Fibroblast of skin of right biceps (primary cell): ENCODE results near the gene SLC24A4.

Experiments
- DNase-seq: peaks from one replicate; pipeline ENCODE4 v3.0.0-alpha.2; 2013

Gene SLC24A4

GRCh38 chr14:92460541-92460915 lies 137.6 kb downstream of the SLC24A4 start:
- no peak for DNase-seq

DNA sequence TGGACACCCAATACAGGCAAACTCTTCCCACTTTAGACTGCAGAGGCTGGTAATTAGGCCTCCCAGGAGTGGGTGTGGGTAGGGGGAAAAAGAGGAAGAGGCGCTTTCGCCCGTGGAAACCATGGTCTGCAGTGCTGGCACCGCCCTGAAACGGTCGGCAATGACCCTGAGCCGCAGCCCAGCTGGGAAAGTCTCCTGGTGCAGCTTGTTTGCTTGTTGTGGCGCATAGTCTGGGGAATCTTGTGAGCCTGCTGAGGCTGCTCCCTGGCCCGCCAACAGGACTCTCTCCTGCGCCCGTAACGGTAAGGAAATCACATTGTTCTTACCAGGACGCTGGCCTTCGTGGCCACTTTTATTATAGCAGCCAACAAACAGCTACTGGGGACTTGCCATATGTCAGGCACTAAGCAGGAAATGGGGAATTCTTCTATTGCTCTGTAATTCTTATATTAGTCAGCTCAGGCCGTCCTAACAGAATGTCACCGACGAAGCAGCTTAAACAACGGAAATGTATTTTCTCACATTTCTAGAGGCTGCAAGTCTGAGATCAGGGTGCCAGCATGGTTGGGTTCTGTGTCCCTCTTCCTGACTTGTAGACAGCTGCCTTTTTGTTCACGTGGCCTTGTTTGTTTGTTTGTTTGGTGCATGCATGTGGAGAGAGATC lies 138.1 kb downstream of the SLC24A4 start:
- peak; percentile 80 for DNase-seq

DNA sequence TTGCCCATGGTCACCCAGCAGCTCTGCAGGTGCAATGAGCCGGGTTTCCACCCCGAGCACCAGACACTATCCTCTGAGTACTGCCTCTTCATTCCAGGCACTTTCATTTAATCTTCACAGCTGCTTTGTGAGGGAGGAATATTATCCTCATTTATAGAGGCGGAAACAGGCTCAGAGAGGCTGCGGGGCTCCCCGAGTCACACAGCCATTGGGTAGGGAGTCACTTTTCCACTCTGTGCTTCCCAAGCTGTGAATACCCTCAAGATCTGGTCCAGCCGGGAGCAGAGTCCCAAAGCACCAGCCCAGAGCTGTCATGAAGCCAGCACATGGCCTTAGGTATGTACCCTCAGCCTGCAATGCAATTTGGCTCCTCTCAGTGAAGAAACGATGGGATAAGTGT lies 138.9 kb downstream of the SLC24A4 start:
- no peak for DNase-seq

DNA sequence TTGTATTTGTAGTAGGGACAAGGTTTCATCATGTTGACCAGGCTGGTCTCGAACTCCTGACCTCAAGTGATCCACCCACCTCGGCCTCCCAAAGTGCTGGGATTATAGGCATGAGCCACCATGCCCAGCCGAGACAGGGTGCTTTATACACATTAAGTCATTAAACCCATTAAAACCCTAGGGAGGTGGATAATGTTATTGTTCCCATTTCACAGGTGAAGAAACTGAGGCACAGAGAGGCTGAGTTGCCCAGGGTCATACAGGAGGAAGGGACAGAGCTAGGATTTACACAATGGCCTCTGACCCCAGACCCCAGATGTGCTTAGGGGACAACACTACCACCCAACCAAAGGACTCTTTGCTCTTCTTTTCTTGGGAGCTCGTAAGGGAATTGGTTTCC lies 139.6 kb downstream of the SLC24A4 start:
- DNase-seq = no peak

GRCh38 chr14:92463141-92463540 lies 140.2 kb downstream of the SLC24A4 start:
- no peak for DNase-seq

DNA sequence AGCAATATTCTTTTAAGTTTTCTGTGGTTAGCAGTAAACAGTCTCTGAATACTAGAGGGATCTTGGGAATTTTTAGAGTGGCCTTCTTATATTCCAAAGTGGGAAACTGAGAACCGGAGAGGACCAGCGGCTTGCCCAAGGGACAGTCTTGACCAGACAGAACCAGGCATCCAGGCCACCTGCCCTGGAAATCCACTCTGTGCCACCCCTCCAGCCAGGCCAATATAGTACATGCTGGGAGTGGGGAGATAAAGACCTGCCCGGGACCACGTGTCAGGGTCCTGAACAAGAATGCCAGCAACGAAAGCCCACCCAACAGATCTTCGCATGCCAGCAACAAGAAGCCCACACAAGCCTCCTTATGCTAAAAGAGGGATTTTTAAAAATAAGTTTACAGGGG lies 141.2 kb downstream of the SLC24A4 start:
- DNase-seq = no peak

- no peak for DNase-seq
These were observed 141.8 kb downstream of the SLC24A4 start for GRCh38 chr14:92464716-92465115.

GRCh38 chr14:92465353-92466055 lies 142.5 kb downstream of the SLC24A4 start:
- DNase-seq = no peak

GRCh38 chr14:92466059-92466458 lies 143.1 kb downstream of the SLC24A4 start:
- DNase-seq = no peak

DNA sequence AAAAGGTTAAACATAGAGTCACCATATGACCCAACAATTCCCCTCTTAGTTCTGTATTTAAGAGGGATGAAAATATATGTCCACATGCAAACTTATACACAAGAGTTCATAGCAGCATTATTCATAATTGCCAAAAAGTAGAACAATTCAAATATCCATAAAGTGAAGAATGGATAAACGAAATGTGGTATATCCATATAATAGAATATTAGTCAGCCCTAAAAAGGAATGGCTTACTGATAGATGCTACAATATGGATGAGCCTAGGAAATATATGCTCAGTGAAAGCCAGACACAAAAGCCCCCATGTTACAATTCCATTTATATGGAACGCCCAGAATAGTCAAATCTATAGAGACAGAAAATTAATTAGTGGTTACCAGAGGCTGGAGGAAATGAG lies 146.6 kb downstream of the SLC24A4 start:
- DNase-seq = no peak

- peak; percentile 90 for DNase-seq
These were observed 147.2 kb downstream of the SLC24A4 start for GRCh38 chr14:92470215-92470614.

GRCh38 chr14:92470811-92471210 lies 147.8 kb downstream of the SLC24A4 start:
- DNase-seq = no peak

- peak; percentile 89 for DNase-seq
These were observed 149.0 kb downstream of the SLC24A4 start for GRCh38 chr14:92471919-92472318.

- no peak for DNase-seq
These were observed 149.9 kb downstream of the SLC24A4 start for GRCh38 chr14:92472860-92473259.

- peak; percentile 76 for DNase-seq
These were observed 150.4 kb downstream of the SLC24A4 start for GRCh38 chr14:92473261-92473968.

DNA sequence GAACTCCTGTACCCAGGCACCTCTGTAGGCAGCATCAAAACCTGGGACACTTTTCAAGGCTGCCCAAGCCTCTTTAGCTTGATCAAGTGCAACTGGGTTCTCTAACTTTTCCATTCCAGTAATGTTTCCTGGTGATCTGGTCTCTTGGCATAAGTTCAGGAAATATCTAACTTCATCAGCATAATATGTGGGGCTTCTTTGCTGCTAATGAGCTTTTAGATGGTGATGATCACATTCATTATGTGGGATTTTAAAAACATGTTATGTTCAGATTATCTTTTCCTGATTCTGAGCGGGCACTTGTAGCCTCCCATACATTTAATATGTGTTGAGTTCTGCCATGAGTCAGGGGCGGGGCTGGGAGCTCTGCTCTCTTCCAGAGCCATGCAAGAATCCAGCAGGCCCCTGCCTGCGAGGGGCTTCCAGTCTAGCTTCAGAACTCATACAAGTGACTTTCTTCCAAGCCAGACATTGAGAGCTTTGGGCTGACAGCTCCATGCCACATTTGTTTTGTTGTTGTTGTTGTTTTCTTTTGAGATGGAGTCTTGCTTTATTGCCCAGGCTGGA lies 151.1 kb downstream of the SLC24A4 start:
- peak; percentile 66 for DNase-seq

DNA sequence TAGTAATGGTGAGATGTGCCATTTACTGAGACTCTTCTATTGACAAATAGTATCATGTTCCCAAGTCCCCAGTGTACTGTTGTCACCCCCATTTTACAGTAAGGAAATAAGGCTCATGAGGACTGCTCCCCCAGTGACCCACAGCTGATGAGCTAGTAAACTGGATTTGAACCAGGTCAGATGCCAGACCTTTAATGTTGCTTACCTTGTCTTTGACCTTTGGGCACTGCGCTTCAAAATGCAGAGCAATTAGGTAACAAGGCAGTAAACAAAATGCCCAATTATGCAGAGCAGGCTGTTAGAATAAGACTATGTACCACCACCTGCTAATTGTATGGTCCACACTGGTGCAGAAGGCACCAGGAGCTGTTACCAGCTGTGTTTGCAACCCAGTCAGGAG lies 152.1 kb downstream of the SLC24A4 start:
- no peak for DNase-seq

DNA sequence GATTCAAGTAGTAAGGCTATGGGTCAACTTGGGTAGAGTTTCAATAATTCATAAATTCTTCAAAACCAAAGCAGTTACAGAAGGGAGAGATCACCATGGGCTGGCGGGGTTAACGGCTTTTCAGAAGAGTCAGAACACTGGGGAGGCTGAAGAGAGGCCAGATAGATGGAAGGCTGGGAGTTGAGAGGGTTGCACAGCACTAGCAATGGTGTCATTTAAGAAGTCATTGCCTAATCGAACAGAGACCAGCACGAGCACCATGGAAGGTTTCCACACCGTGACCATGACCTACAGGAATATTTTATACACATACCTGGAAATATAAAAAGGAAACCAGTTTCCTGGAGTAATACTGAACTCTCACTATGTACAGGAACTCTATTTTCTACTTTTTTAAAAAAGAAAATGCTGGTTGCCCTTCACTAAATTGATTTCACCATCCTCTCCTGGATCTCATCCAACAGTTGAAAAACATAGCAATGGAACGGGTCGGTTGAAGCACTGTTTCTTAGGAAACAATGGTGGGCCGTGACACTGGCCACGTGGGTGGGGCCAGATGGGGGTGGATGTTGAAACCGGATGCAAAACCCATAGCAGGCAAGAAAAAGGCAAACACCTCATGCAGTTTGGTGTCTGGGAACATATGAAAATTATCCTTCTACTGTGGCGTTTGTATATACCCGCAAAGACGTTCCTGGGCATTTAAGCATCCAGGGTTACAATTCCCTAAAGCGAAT lies 152.7 kb downstream of the SLC24A4 start:
- peak; percentile 32 for DNase-seq

DNA sequence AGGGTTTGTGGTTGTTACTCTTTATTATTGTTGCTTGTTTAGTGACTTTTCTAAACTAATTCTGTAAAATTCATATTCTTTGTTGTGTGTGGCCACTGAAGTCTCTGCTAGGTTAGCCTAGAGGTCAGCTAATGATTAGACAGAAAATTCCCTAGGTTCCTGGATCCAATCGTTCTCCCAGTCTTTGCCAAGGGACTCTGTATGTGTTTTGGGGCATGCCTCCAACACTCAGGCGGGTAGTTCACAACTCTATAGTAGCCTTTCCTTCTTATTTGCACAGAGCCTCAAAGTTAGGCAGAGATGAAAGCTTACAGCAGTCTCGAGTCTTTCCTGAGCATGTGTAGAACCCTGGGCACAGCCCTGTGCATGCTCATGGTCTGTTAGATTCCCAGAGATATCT lies 157.9 kb downstream of the SLC24A4 start:
- DNase-seq = no peak

DNA sequence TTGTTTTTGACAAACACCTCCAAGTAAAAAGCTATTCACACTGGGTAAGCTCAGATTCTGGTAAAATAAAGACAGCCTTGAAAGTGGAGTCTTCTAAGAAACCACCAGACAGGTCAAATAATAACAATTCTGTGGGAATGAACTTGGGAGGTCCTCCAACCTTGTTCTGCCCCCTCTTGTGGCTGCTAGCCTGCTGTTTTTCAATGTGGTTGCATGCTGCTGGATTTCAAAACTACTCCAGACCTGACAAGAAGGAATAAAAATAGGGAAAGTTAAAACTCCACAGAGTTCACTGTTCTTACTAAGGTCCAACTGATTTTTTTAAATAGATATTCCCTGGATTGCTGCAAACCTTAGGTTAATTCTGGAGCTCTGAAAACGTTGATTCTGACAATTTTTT lies 158.4 kb downstream of the SLC24A4 start:
- DNase-seq = peak; percentile 68

DNA sequence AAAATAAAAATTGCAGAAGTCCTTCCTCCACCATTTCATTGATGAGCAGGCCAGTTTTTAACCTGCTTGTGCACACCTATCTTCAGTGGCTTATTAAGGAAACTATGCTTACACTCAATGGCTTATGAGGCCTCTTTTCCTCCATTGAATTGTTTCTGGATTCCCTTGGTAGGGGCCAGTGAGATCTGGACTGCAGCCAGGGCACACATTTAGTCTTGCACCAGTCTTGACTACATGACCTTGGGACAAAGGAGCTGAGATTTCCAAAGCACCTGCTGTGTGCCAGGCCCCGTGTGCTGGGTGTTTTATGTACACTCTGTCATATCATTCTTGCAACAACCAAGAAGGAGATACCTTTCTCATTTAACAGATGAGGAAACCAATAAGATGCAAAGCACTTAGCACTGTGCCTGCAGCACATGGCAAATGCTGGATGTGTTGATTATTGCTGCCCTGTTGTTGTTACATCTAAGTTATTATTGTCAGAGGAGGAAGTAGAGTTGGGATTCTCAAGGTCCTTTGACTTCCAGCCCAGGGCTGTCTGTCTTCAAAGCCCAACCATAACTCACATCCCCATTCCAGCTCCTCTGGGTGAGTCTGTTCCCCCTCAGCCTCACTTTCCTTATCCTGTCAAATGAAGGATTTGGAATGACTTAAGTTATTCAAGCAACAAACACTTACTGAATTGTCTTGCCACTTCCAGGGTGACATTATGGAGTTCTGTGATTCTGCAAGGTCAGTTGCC lies 159.0 kb downstream of the SLC24A4 start:
- no peak for DNase-seq

- no peak for DNase-seq
These were observed 159.8 kb downstream of the SLC24A4 start for GRCh38 chr14:92482621-92483319.
